Parathyroid adenoma (tissue), 2 donors: ENCODE data around the gene GPR65.

Source experiments
- H2AFZ ChIP-seq: fragments of 300-600 bp; sonication (generic); one replicate; pipeline ENCODE4 v1.7.0; 2017; ENCODE audit warnings: antibody characterized with exemption, mild to moderate bottlenecking
- H3K27ac ChIP-seq: fragments of 300-600 bp; sonication (generic); one replicate; pipeline ENCODE4 v1.7.0; 2017
- H3K27me3 ChIP-seq: fragments of 300-600 bp; sonication (generic); one replicate; pipeline ENCODE4 v1.7.0; 2017; ENCODE audit warnings: low read length; ENCODE audit not compliant: control insufficient read depth, insufficient read depth
- H3K36me3 ChIP-seq: fragments of 300-600 bp; sonication (generic); one replicate; pipeline ENCODE4 v1.7.0; 2017; ENCODE audit warnings: low read length; ENCODE audit not compliant: control insufficient read depth, insufficient read depth
- H3K4me1 ChIP-seq: fragments of 300-600 bp; sonication (generic); one replicate; pipeline ENCODE4 v1.7.0; 2017; ENCODE audit warnings: control low read depth
- H3K4me2 ChIP-seq: fragments of 300-600 bp; sonication (generic); one replicate; pipeline ENCODE4 v1.7.0; 2017; ENCODE audit warnings: low read length
- H3K4me3 ChIP-seq: fragments of 300-600 bp; sonication (generic); one replicate; pipeline ENCODE4 v1.7.0; 2017; ENCODE audit warnings: low read depth, low read length
- H3K79me2 ChIP-seq: fragments of 300-600 bp; sonication (generic); one replicate; pipeline ENCODE4 v1.7.0; 2017; ENCODE audit warnings: control low read depth
- H3K9ac ChIP-seq: fragments of 300-600 bp; sonication (generic); one replicate; pipeline ENCODE4 v1.7.0; 2017; ENCODE audit warnings: mild to moderate bottlenecking
- H3K9me3 ChIP-seq: fragments of 300-600 bp; sonication (generic); one replicate; pipeline ENCODE4 v1.7.0; 2017; ENCODE audit warnings: low read length; ENCODE audit not compliant: control insufficient read depth
- TF ChIP-seq, protein P1 (sequence below): fragments of 300-600 bp; sonication (generic); IDR thresholded peaks from one replicate; pipeline ENCODE4 v1.7.0; 2017; ENCODE audit warnings: antibody characterized with exemption, mild to moderate bottlenecking
- donor health status: primary hyperparathyroidism.

GPR65 gene

DNA sequence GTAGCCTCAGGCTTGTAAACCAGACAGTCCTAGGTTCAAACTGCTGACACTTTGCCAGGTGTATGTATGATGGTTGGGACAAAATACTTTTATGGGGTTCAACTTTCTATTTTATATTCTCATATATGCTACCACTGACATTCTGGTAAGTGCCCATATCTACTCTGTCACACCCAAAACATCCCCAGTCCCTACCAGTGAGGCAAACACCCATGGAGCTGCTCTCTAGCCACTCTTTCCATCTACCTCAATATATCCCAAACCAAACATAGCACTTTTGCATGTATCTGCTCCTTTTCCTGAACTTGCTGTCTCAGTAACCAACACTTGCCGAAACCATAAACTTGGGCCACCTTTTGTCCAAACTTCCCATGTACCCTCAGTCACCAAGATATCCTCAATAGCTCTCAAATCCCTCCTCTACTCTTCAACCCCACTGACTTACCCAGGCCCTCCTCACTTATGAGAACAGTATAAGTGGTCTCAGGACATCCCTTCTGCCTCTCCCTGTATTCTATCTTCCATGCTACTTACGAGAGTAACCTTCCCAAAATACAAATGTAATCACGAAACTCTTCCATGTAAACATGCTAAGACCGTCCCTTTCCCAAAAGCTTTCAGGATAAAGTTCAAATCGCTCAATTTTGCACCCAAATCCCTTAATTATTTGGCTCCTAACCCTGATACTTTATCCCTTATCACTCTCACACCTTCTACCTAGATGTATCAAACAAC is 15.5 kb upstream of the GPR65 start:
- Histone ChIP-seq H3K4me1 (peaks cover 9% of the 10 kb centered on the region), H3K4me2 (no peak overlapping the region), H3K36me3 (no peaks in the 10 kb centered on the region), H3K9me3 (no peaks in the 10 kb centered on the region), H3K27ac (no peak overlapping the region), H3K27me3 (no peaks in the 10 kb centered on the region), H3K4me3 (no peak overlapping the region), H2AFZ (no peak overlapping the region), H3K79me2 (no peaks in the 10 kb centered on the region), H3K9ac (no peak overlapping the region)
- TF ChIP-seq, protein P1, sequence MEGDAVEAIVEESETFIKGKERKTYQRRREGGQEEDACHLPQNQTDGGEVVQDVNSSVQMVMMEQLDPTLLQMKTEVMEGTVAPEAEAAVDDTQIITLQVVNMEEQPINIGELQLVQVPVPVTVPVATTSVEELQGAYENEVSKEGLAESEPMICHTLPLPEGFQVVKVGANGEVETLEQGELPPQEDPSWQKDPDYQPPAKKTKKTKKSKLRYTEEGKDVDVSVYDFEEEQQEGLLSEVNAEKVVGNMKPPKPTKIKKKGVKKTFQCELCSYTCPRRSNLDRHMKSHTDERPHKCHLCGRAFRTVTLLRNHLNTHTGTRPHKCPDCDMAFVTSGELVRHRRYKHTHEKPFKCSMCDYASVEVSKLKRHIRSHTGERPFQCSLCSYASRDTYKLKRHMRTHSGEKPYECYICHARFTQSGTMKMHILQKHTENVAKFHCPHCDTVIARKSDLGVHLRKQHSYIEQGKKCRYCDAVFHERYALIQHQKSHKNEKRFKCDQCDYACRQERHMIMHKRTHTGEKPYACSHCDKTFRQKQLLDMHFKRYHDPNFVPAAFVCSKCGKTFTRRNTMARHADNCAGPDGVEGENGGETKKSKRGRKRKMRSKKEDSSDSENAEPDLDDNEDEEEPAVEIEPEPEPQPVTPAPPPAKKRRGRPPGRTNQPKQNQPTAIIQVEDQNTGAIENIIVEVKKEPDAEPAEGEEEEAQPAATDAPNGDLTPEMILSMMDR, result no peak

DNA sequence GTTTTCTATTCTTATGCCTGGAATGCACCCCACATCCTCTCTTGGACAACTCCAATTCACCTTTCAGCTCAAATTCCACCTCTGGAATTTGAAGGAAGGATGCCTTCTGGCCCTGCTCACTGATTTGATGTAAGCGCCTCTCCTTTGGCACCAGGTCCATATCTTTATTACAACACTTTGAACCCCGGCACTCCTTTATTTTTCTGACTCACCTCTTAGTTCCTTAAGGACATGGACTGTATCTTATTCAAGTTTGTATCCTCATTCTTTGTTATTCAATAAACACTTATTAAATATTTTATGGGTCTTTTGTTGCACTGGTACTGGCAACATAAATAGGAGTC is 15.0 kb upstream of the GPR65 start:
- H3K27me3 ChIP-seq, result no peaks in the 10 kb centered on the region
- no peak overlapping the region for H3K9ac ChIP-seq
- no peaks in the 10 kb centered on the region for H3K79me2 ChIP-seq
- TF ChIP-seq, protein P1, result no peak
- no peaks in the 10 kb centered on the region for H3K36me3 ChIP-seq
- H3K9me3 ChIP-seq, result no peaks in the 10 kb centered on the region
- no peak overlapping the region for H3K4me3 ChIP-seq
- H2AFZ ChIP-seq, result no peak overlapping the region
- no peak overlapping the region for H3K27ac ChIP-seq
- no peak overlapping the region for H3K4me2 ChIP-seq
- peaks cover 9% of the 10 kb centered on the region for H3K4me1 ChIP-seq

DNA sequence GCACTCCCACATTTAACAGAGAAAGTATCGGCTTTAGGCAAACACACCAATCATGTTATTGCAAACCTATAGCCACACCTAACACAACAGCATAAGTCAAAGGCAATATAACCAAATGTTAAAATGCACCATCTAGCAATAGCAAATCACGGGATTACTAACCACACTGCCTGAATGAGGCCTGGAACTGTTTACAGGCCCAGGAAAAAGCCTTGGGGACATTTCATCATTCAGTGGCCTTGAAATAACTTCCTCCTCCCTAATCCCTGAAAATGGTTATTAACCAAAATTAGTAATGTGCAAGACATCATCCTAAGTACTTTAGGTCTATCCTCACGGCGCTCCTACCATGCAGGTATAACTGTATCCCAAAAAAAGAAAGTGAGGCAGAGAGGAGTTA is 14.3 kb upstream of the GPR65 start:
- H3K4me1 ChIP-seq, result peaks cover 9% of the 10 kb centered on the region
- H3K27me3 ChIP-seq, result no peaks in the 10 kb centered on the region
- no peak overlapping the region for H3K4me2 ChIP-seq
- no peak overlapping the region for H3K9ac ChIP-seq
- no peaks in the 10 kb centered on the region for H3K9me3 ChIP-seq
- no peak overlapping the region for H3K27ac ChIP-seq
- no peak overlapping the region for H3K4me3 ChIP-seq
- TF ChIP-seq, protein P1, result no peak
- H2AFZ ChIP-seq, result no peak overlapping the region
- H3K79me2 ChIP-seq, result no peaks in the 10 kb centered on the region
- H3K36me3 ChIP-seq, result no peaks in the 10 kb centered on the region

DNA sequence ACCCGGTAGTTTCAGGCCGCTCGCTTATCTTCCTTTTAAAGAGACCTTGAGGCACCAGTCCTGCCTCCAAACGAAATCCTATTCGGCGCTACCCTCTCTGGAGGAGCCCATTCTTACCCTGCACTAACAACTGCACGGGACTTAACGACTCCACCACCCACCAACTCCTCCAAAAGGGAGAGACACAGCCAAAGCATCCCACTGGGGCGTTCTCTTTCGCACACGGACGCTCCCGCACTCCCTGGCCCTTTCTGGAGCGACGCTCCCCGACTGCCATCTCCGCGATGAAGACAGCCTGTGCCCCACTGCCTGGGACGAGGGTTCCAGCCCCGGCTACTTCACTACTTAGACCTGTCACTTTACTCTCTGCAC is 12.6 kb upstream of the GPR65 start:
- H3K9me3 ChIP-seq, result no peaks in the 10 kb centered on the region
- TF ChIP-seq, protein P1, result no peak
- H3K4me1 ChIP-seq, result peaks cover 9% of the 10 kb centered on the region

More for the DNA sequence above, 12.6 kb upstream of the GPR65 start:
- Histone ChIP-seq H3K27me3 (no peaks in the 10 kb centered on the region), H2AFZ (peak overlapping the region; percentile 100), H3K36me3 (no peaks in the 10 kb centered on the region), H3K4me2 (peak overlapping the region; percentile 62), H3K79me2 (no peaks in the 10 kb centered on the region), H3K9ac (peak overlapping the region; percentile 61), H3K27ac (peak overlapping the region; percentile 90), H3K4me3 (peak overlapping the region; percentile 70)
